ENCODE data around the gene CTRL.

CTRL gene

DNA sequence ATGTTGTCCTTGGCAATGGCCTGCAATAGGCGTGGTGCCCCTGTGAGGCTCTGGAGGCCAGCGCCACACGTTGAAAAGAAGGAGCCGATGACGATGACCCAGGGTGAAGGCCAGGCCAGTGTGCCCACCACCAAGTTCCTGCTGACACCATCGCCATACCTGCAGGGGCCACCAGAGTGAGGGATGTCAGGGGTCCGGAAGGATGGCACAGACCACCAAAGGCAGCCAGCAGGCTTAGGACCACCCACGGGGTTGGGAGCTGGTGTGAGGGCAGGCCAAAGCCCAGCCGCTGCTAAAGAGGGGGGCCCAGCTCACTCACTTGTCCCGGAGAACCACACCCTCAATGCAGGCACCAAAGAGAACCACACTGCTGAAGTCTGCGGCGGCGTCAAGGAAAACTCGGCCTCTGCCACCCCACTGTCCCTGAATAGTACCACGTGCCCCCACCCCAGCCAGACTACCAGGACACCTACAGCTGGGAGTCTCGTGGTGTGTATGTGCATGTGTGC is 18.7 kb upstream of the CTRL start:
- TF ChIP-seq GATA2 (IDR thresholded peaks at IDR 0.05; ENCODE audit: low read depth, low read length), result no peak
- TF ChIP-seq GATA3 (IDR thresholded peaks at IDR 0.05; ENCODE audit: low read depth, low read length), result no peak

DNA sequence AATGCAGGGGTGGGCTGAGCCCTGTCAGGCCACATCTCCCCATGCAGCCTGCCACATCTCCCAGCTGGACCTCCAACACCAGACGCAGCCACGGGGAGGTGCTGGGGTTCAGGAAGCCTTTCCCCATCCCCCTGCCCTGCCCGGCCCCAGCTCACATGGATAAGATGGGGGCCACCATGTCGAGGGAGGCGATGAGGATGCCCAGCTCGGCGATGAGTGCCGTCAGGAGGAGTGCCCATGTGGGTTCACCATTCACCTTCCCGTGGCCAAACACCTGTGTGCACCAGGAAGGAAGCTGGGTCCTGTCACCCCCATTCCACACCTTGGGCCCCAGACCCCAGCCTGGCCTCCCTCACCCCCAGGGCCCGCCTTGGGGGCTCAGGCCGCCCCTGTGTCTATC is 18.0 kb upstream of the CTRL start:
- TF ChIP-seq GATA3 (IDR thresholded peaks at IDR 0.05; ENCODE audit: low read depth, low read length), result no peak
- no peak for TF ChIP-seq GATA2 (IDR thresholded peaks at IDR 0.05; ENCODE audit: low read depth, low read length)

DNA sequence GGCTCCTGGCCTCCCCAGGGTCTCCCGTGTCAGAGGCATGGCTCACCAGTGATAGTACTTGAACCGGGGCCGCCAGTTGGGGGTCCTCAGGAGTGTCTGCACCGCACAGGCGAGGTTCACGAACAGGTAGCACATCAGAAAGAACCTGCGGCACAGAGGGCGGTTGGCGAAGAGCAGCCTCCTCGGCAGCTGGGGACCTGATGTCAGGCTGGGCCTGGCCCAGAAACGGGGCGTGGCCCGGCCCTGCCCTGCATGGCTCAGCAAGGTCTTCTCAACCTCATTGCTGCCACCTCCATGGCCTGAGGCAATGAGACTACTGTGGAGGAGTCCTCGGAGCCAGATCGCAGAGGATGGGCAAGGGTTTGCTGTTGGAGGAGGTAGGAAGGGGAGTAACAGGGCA is 16.4 kb upstream of the CTRL start:
- no peak for TF ChIP-seq GATA2 (IDR thresholded peaks at IDR 0.05; ENCODE audit: low read depth, low read length)
- TF ChIP-seq GATA3 (IDR thresholded peaks at IDR 0.05; ENCODE audit: low read depth, low read length), result no peak

DNA sequence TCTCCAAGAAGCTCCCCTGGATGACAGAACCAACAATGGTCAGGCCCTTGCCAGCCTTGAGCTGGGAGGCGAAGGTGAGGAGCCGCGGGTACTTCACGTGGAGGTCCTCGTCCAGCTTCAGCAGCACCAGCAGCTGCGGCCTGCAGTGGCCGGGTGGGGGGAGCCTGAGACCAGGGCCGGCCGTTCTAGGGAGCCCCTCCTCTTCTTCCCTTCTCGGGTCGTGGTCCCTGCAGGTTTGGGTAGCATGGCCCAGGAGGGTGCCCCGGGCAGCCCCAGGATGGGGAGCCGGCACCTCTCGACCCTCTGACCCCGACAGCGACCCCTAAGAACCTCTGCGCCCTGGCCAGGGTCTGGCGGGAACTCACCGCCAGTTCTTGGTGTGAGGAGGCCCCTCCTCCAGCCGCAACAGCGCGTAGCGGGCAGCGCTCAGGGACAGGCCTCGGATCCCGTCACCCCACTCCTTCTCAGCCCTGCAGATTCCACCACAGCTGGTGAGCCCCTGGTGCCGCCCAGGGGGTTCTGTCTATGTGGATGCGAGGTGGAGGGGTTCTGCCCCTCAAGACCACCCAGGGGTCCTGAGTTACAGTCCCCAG is 15.4 kb upstream of the CTRL start:
- TF ChIP-seq GATA2 (IDR thresholded peaks at IDR 0.05; ENCODE audit: low read depth, low read length), result no peak
- no peak for TF ChIP-seq GATA3 (IDR thresholded peaks at IDR 0.05; ENCODE audit: low read depth, low read length)

DNA sequence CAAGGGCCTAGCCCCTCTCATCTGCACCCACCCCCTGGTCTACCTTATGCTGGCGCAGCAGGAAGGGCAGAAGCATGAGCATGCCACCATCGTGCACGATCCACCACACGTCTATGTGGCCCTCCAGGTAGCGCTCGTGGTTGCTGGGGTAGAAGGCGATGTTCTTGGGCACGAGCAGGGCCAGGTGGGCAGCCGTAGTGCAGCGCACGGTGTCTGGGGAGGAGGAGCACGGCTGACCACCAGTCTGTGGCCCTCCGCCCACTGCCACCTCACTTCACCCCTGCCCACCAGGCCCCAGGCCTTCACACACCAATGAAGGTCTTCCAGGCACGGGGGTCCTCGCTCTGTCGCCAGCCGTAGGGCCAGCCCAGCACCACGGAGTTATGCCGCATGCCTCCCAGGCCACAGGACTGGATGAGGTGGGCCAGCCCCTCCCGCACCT is 14.5 kb upstream of the CTRL start:
- TF ChIP-seq GATA2 (IDR thresholded peaks at IDR 0.05; ENCODE audit: low read depth, low read length) (no peak), GATA3 (IDR thresholded peaks at IDR 0.05; ENCODE audit: low read depth, low read length) (no peak)

DNA sequence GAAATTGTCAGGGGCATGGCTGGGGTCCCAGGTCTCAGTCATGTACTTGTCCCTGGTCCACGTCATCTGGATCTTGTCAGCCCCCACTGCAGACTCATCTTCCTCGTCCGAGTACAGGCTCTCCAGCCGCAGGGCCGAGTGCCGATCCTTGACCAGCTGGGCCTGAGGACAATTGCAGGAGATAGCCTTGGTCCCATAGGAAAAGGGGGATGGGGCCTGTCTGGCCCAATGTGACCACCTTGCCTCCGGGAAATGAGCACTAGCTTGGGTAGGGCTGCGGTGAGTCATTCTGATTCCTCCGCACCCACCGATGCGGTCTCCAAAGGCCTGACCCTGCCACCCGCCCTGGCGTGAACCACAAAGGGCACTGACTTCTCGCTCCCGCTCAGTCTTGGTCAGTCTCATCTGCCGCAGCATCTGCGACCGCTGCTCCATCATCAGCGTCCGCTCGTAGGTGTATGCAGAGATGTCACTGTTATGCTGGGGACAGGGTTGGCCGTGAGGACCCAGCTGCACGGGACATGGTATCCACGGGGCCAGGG is 13.8 kb upstream of the CTRL start:
- TF ChIP-seq GATA3 (IDR thresholded peaks at IDR 0.05; ENCODE audit: low read depth, low read length) (no peak), GATA2 (IDR thresholded peaks at IDR 0.05; ENCODE audit: low read depth, low read length) (no peak)

DNA sequence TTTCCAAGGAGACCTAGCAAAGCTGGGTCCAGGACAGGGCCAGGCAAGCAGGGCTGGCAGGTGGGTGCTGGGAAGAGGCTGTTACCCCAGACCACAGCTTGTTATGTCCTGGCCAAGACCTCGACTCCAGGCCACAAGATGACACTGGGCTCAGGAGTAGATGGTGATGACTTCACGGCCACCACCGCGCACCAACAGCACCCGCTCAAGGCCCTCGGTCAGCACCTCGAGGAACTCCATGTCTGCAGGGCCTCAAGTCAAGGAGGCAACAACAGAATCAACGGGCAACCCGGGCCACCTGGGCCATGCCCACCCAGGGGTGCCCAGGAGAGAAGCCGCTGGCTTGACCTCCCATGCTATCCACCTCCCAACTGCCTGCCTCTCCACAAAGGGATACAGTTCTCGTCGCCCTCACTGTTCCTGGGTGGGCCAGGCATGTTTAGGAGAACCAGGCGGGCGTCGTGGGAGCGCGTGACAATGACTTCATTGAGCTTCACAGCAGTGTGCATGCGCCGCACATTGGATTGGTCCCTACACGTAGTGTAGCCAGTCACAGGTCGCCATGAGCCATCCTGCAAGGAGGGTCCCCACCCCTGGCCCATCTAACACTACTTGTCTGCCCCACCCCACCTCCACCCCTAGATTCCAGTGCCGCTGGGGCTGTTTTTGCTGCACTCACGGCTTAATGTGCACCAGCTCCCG is 13.2 kb upstream of the CTRL start:
- TF ChIP-seq GATA2 (IDR thresholded peaks at IDR 0.05; ENCODE audit: low read depth, low read length), result no peak
- no peak for TF ChIP-seq GATA3 (IDR thresholded peaks at IDR 0.05; ENCODE audit: low read depth, low read length)

DNA sequence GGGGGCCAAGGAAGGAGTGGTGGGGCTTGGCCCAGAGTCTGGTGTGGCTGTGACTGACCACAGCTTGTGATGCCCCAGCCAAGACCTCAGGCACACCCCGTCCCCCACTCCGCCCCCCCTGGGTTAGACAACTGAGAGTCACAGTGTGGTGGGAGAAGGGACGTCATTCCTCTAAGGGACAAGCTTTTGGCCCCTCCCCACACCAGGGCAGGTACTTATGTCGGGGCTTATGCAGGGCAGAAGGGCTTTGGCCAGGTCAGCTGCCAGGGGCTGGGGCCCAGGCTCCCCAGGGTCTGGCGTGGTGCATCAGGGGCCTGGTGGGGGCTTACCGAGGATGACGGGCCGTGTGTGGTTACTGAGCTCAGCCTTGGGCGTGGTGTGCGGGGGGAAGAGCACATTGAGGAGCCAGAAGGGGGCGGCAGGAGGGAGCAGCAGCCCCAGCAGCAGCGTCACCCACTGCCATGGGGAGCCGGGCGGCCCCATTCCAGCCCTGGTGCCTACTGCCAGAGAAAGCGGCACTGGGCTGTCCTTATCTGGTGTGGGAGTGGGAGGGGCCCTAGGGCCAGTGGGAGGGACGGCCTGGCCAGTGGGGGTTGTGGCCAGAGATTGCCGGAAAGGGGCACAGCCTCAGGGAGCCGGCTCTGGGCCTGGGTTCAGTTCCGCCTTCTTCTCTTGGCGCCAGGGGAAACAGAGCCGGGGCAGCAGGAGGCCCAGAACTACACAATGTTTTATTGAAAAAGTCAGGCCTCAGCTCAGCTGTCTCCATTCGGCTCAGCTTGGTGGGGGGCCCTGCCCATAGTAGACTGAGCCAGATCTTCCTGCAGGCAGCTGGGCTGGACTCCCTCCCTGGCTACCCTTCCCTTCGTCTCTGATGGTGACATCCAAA is 12.2 kb upstream of the CTRL start, which contains the start of gene LCAT:
LCAT (minus strand) TSS at position 502 of the 886 bp plus-strand sequence; CDS start at position 483, 19 bp downstream.
- no peak for TF ChIP-seq GATA2 (IDR thresholded peaks at IDR 0.05; ENCODE audit: low read depth, low read length)

DNA sequence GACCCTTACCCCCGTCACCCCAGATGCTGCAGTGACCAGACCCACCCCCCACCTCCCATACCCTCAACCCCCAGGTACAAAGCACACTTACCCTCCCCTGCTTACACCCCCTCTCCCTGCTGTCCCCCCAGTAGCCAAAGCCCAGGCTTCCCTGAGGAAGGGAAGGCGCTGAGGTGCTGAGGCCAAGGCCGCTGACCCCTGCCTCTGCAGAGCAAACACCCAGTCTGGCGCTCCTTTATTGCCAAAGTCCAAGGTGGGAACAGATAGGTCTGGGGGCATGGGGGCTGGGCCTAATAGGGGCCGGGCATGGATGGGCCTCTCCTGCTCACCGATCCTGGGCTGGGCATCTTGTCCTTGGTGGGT is 11.6 kb upstream of the CTRL start:
- no peak for TF ChIP-seq GATA2 (IDR thresholded peaks at IDR 0.05; ENCODE audit: low read depth, low read length)
- no peak for TF ChIP-seq GATA3 (IDR thresholded peaks at IDR 0.05; ENCODE audit: low read depth, low read length)

DNA sequence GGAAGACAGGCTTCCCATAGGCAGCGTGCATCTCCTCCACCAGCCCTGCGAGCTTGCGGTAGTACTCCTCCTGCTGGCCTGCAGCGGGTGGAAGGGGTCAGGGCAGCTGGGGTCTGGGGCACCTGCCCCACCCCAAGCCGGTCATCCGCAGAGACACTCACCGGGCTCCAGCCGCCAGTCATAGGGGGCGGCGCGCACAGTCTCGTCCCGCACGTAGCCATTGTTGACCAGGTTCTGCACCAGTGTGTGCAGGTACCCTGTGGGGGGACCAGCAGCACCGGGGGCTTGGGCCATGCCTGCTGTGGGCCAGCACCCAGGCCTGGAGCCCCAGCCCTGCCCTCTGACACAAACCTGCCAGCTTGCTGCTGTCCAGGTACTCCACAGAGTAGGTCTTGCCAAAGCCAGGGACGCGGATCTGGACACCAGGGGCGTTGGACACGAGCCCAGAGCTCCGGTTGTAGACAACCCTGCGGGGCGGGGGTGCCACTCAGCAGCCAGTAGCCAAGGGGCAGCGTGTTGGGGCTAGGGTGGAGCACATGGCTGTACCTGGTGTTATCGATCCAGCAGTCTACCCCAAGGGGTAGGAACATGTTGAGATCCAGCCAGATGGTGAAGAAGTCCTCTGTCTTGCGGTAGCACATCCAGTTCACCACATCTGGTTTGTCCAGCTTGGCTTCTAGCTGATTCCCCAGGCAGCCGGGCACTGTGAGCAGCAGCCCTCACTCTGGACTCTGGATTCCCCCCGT is 11.0 kb upstream of the CTRL start:
- TF ChIP-seq GATA3 (IDR thresholded peaks at IDR 0.05; ENCODE audit: low read depth, low read length), result no peak
- TF ChIP-seq GATA2 (IDR thresholded peaks at IDR 0.05; ENCODE audit: low read depth, low read length), result no peak

DNA sequence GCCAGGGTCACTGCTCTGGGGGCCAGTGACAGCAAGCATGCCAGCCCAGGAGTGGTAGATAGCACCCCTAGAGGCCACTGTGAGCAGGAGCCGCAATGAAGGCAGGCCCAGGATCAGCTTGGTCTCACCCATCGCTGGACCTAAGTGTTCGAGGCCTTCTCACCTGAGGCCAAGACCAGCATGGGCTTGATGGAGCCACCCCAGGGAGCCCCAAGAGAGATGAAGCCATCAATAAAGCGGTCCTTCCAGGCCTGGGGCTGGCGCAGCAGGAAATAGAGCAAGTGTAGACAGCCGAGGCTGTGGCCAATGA is 10.5 kb upstream of the CTRL start:
- TF ChIP-seq GATA2 (IDR thresholded peaks at IDR 0.05; ENCODE audit: low read depth, low read length), result no peak
- no peak for TF ChIP-seq GATA3 (IDR thresholded peaks at IDR 0.05; ENCODE audit: low read depth, low read length)

DNA sequence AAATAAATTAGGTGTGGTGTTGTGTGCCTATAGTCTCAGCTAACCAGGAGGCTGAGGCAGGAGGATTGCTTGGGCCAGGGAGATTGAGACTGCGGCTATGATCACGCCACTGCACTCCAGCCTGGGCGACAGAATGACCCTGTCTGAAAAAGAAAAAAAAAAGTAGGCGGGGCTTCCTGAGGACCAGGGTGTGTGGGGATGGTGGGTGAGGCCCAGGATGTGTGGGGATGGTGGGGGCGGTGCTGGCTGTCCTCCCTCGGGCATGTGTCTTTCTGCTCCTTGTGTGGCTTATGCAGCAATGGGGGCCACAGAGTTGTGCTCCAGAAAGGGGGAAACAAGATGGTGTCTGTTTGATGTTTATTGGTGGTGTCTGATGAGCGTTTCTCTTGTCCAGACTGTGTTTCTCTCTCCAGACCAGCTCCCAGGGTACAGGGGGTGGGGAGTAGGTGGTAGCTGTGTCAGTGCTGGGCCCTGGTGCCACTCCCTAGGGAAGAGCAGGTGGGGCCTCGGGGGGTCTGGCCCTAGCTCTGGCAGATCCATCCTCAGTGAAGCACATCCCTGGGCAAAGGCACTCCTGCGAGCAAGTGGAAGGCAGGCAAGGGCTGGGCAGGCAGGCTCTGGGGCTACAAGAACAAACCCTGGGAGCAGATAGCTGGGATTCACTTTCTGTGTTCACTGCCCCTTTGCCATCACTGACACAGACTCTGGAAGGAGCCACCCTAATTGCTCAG is 10.0 kb upstream of the CTRL start:
- TF ChIP-seq GATA3 (IDR thresholded peaks at IDR 0.05; ENCODE audit: low read depth, low read length), result no peak
- TF ChIP-seq GATA2 (IDR thresholded peaks at IDR 0.05; ENCODE audit: low read depth, low read length), result no peak

DNA sequence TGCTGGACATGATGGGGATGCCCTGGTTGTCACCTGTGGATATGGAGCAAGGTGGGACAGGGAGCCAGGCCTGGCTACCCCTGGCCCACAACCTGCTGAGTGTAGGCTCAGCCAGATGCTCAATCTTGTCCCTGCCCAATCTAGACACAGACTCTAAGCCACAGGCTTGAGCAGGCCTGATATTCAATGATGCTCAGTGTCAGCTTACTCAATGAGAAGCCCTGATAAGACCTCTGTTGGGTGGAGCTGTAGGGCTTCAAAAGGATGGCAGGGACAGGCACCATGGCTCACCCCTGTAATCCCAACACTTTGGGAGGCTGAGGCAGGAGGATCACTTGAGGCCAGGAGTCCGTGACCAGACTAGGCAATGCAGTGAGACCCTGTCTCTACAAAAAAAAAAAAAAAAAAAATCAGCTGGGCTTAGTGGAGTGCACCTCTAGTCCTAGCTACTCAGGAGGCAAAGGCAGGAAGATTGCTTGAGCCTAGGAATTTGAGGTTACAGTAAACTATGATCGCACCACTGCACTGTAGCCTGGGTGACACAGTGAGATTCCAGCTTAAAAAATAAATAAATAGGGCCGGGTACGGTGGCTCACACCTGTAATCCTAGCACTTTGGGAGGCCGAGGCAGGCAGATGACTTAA is 8.9 kb upstream of the CTRL start:
- TF ChIP-seq GATA3 (IDR thresholded peaks at IDR 0.05; ENCODE audit: low read depth, low read length) (no peak), GATA2 (IDR thresholded peaks at IDR 0.05; ENCODE audit: low read depth, low read length) (no peak)

Data from SH-SY5Y (cell line).